Transverse colon (tissue), 4 donors: ENCODE data around the gene SMARCAL1.

Experiments used
- CTCF ChIP-seq, 5 experiments: fragments of 200-600 bp in 3 of 5; fragments of 450-650 bp in 2 of 5; sonication (generic) in 3 of 5; IDR thresholded peaks; 1 replicate in 2 of 5; 2 replicates in 3 of 5; pipeline ENCODE4 v1.5.1; 2016 to 2017; ENCODE audit warnings: antibody characterized with exemption in 5 of 5, inconsistent platforms in 3 of 5, mild to moderate bottlenecking in 2 of 5, moderate library complexity in 1 of 5
- EP300 ChIP-seq: sonication (generic); formaldehyde crosslinking; IDR thresholded peaks from one replicate; pipeline ENCODE4 v1.6.1; 2017; ENCODE audit warnings: antibody characterized with exemption, low read depth
- POLR2A ChIP-seq: fragments of 450-650 bp; IDR thresholded peaks from one replicate; pipeline ENCODE4 v1.6.1; 2016; ENCODE audit warnings: antibody characterized with exemption, mild to moderate bottlenecking, moderate library complexity
- POLR2AphosphoS5 ChIP-seq, 3 donors: sonication (generic); formaldehyde crosslinking; IDR thresholded peaks; one replicate each; pipeline ENCODE4 v1.6.1; 2016; ENCODE audit warnings: antibody characterized with exemption in 3 of 3

DNA sequence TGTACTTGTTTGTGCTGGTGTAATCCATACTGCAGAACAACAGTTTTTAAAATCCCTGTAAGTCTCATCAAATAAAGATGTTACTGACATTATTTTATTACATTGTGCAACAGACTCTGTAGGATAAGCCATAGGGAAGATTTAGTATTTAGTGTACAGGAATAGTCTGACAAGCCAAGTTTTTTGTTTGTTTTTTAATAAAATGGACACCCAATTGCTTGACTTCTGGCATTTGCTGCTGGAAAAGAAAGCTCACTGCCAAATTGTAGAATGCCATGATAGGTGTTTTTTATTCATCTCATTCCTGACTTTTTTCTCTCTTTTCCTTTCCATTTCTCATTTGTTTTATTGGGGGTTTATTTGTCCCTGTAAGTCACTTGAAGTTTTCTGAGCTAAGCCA is 38.1 kb downstream of the SMARCAL1 start:
- TF ChIP-seq POLR2AphosphoS5 (IDR thresholded peaks at IDR 0.05): no peak
- no peak for TF ChIP-seq CTCF (IDR thresholded peaks at IDR 0.05)
- TF ChIP-seq EP300: no peak
- TF ChIP-seq POLR2A: no peak
